HG02885 (cell line): ENCODE measurements around the gene DCDC2C.

ENCODE experiments used
- ATAC-seq: cut with Tn5 transposase; IDR thresholded peaks from one replicate; pipeline ENCODE4 v1.9.1; 2021; ENCODE audit warnings: mild to moderate bottlenecking; ENCODE audit not compliant: unreplicated experiment, poor library complexity

DCDC2C gene

GRCh38 chr2:3706892-3707291 lies 3.5 kb downstream of the DCDC2C start:
- ATAC-seq = no peak

GRCh38 chr2:3708576-3708975 lies 5.2 kb downstream of the DCDC2C start:
- no peak for ATAC-seq

DNA sequence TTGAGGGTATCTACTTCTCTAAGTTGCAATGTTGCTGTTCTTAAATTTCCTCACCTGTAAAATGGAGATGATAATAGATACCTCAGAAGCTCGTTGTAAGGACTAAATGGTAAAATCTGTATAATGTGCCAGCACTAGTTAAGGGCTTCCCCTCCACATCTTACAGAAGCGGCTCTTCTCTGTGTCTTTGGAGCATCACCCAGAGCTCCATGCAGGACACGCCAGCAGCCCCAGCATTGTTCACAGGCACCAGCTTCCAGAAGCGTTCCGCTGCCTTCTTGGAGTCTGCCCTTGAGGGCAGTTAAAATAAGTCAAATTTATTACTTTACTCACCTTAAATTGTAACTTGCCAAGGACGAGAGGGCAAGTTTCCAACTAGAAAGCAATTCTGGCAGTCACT lies 5.8 kb downstream of the DCDC2C start:
- ATAC-seq = no peak

GRCh38 chr2:3712424-3712823 lies 9.0 kb downstream of the DCDC2C start:
- no peak for ATAC-seq

DNA sequence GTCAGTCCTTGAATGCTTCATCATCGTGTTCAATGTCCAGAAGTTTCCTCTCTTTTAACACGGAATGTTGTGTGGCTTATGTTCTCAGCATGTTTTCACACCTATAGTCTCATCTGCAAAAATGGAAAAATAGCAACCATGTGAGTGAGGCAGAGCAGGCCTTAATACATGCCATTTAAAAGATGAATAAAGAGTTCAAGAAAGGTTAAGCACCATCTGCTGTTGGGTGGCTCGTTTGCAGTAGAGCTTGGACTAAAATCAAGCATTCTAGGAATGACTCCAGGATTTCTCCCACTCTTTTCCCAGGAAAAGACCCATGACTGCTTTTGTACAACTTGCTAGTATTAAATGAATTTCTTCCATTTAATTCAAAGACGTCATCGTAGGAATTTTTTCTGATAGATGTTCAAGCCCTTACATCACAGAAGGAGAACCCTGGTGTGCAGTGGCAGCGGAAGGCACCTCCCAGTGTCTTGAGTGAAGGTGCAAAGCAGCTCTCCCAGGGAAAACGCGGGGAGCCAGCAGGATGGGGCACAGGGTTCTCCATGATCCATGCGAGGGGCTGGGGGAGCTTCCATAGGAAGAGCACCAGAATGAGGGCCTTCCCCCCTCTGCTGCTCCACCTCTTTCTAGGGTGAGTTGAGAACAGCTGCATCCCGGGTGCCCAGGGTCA lies 9.6 kb downstream of the DCDC2C start:
- ATAC-seq = no peak

DNA sequence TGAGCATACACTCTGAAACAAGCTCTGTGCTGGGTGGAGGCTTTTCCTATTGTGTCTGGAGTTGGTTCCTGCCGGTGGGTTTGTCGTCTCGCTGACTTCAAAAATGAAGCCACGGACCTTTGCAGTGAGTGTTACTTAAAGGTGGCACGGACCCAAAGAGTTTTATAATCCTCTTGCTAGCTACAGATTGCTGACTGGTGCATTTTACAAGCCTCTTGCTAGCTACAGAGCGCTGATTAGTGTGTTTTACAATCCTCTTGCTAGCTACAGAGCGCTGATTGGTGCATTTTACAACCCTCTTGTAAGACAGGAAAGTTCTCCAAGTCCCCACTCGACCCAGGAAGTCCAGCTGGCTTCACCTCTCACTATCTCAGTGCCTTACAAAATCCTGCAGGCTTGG lies 15.3 kb downstream of the DCDC2C start:
- no peak for ATAC-seq

DNA sequence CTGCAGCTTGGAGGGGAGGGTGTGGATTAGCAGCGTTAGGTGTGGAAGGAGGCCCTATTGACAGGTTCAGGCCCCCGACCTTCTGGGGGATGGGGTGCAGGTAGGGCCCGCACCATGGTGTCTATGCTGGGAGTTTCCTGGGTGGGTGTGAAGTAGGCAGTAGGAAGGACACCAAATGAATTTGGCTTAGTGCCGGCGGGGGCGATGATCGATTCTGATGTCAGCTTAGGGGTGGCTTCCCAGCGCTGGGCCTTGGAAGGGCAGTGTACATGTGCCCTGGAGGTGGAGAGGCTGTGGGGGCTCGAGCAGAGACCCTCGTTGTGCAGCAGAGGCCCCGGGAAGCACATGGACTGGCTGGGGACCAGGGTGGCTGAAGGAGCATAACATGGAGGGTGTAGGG lies 21.6 kb downstream of the DCDC2C start:
- ATAC-seq = no peak

DNA sequence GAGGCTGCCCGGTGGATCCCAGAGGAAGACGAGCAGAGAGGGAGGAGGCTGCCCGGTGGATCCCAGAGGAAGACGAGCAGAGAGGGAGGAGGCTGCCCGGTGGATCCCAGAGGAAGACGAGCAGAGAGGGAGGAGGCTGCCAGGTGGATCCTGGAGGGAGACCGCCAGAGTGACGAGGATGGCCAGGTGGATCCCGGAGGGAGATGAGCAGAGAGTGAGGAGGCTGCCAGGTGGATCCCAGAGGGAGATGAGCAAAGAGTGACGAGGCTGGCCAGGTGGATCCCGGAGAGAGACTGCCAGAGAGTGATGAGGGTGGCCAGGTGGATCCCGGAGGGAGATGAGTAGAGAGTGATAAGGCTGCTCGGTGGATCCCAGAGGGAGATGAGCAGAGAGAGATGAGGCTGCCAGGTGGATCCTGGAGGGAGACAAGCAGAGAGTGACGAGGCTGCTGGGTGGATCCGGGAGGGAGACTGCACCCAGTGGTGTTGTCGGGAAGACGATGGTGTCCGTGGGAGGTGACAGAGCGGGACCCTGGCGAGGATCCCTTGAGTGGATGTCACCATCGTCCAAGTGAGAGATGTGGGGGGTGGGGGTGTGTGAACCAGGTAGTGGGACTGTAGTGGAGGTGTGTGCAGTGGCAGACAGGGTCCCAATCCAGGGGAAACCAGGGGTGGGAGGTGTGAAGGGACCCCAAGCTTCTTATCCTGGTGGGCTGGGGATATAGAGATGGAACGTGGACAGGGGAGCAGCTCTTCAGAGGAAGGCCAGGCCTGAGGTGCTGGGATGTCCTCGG lies 22.3 kb downstream of the DCDC2C start:
- no peak for ATAC-seq

- ATAC-seq = no peak
Observed at GRCh38 chr2:3726511-3726910, 23.1 kb downstream of the DCDC2C start.

GRCh38 chr2:3727397-3728045 lies 24.1 kb downstream of the DCDC2C start:
- no peak for ATAC-seq

DNA sequence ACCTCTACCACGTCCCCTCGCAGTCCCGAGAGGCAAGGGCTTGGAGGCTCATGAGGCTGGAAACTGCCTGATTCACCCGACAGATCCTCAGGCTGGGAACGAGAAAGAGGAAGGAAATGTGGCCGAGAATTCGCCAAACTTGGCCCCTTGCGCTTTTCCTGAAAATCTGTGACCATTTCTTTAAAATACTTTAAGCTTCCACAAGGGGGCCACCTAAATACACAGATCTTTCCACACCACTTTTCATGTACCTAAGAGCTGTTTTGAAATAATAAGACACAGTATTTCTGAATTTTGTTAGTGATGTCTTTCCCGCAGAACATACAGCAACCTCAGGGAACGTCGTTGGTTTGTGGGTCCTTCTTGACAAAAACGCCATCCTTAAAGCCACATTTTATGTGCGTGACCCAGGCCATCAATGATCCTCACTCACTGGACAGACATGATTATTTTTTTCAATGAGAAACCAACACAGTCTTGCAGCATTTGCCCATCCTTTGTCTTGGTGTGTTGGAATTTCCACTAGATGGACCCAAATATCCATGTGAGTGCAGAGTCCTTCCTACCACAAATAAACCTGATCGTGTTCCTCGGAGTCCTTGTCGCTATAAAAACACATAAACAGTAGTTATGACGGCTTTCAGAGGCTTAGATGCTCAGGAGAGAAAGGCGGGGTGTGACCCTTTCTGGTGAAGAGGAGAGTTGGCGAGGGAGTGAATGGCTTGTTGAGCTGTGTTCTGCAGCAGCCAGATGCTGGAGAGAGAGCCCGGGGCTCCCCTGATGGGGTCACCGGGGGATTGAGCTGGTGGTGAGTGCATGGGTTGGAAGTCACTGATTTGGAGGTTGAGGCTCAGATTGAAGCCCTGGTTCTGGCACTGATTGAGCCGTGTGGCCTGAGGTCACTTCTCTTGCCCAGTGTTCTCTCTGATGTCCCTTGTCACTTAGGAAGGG lies 25.0 kb downstream of the DCDC2C start:
- ATAC-seq = peak; percentile 40

GRCh38 chr2:3729055-3729448 lies 25.7 kb downstream of the DCDC2C start:
- ATAC-seq = no peak

- no peak for ATAC-seq
Observed at GRCh38 chr2:3729786-3730185, 26.4 kb downstream of the DCDC2C start.

DNA sequence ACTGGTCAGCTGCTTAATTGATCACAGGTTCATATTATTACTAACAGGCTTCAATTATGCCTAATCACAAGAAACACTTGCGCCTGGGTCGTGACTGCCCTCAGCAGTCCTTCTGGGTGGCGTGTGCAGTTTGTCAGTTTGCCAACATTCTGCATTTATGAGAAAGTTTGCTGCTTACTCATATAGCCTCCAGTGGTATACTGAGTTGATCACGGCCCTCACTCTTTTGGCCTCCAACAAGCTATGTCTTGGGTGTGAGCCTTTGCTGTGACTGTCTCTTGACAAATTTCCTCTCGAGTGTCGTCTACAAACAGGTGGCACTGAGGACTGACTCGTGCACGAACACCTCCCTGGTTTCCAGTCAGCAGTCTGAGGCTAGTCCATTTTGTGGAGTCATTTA lies 27.3 kb downstream of the DCDC2C start:
- no peak for ATAC-seq

GRCh38 chr2:3731829-3732228 lies 28.5 kb downstream of the DCDC2C start:
- ATAC-seq = no peak

- ATAC-seq = no peak
Observed at GRCh38 chr2:3736112-3736511, 32.7 kb downstream of the DCDC2C start.

GRCh38 chr2:3737128-3737527 lies 33.8 kb downstream of the DCDC2C start:
- ATAC-seq = no peak

- no peak for ATAC-seq
Observed at GRCh38 chr2:3738454-3738853, 35.1 kb downstream of the DCDC2C start.

DNA sequence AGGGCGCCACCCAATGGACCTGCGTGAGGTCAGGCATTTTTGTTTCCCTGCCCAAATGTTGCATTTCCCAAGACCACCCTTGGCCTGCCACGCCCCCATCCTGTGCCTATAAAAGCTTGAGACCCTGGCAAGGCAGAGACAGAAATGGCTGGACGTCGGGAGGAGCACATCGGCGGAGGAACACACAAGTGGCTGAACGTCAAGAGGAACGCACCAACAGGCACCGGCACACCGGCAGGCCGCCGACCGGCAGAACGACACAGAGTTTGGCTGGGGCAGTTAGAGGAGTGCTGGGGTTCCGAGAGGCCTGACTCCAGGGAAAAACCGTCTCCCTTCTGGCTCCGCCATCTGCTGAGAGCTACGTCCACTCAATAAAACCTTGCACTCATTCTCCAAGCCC lies 35.9 kb downstream of the DCDC2C start:
- ATAC-seq = no peak

DNA sequence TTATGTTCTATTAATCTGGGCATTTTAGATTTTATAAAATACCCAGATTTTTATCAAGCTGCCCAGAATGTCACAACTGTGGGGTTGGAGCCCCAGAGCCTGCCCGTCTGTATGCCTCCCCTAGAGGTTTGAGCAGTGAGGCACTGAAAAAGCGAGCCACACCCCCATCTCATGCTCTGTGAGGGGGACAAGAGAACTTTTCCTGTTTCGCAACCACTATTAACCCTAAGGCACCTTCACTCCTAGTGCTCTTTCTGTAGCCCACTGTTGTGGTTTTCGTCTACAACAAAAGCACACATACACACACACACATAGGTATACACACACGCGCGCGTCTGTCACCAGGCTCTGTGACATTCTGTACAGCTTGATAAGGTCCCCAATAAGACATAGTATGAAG lies 38.0 kb downstream of the DCDC2C start:
- ATAC-seq = no peak
